Stimulated activated CD4-positive, alpha-beta T cell treated with anti-CD3 and anti-CD28 coated beads, TNF-alpha, amount 100 ng/mL, for 4 hours (primary cell): ENCODE results near the gene BIRC3.
A peak's percentile ranks its signal among the peaks of the same experiment; 100 is the strongest.
"Not testable (repeated sequence)": the region's sequence is repeated elsewhere in the genome, so short reads cannot be mapped to it uniquely, and the experiment has no call there.

Experiments used
- DNase-seq, 3 experiments: peaks; one replicate each; pipeline ENCODE4 v3.0.0-alpha.2; 2020; ENCODE audit warnings: low read depth in 3 of 3

BIRC3 gene

GRCh38 chr11:102295045-102295444, 22.2 kb upstream of the BIRC3 start:
- DNase-seq, result no peak

- not testable (repeated sequence) for DNase-seq
Observed at GRCh38 chr11:102296757-102297156, 20.5 kb upstream of the BIRC3 start.

GRCh38 chr11:102300837-102301236, 16.4 kb upstream of the BIRC3 start:
- not testable (repeated sequence) for DNase-seq

GRCh38 chr11:102302241-102302640, 15.0 kb upstream of the BIRC3 start:
- no peak for DNase-seq

- no peak for DNase-seq
Observed at GRCh38 chr11:102304686-102305085, 12.6 kb upstream of the BIRC3 start.

- no peak for DNase-seq
Observed at GRCh38 chr11:102305352-102306047, 11.8 kb upstream of the BIRC3 start.

GRCh38 chr11:102306048-102306597, 11.2 kb upstream of the BIRC3 start:
- no peak for DNase-seq

GRCh38 chr11:102306817-102307726, 10.2 kb upstream of the BIRC3 start:
- DNase-seq, result no peak

- no peak for DNase-seq
Observed at GRCh38 chr11:102307727-102308038, 9.6 kb upstream of the BIRC3 start.

GRCh38 chr11:102309621-102310541, 7.4 kb upstream of the BIRC3 start:
- no peak for DNase-seq

GRCh38 chr11:102312667-102313066, 4.6 kb upstream of the BIRC3 start:
- no peak for DNase-seq

- no peak for DNase-seq
Observed at GRCh38 chr11:102313238-102313940, 3.9 kb upstream of the BIRC3 start.

GRCh38 chr11:102314784-102315183, 2.5 kb upstream of the BIRC3 start:
- DNase-seq, result no peak

- DNase-seq, result no peak
Observed at GRCh38 chr11:102316346-102316904, 859 bp upstream of the BIRC3 start.

GRCh38 chr11:102317768-102318103, 452 bp downstream of the BIRC3 start:
- DNase-seq, result no peak

GRCh38 chr11:102318469-102318868, 1.2 kb downstream of the BIRC3 start:
- DNase-seq, result peak; percentile 22 to 38 (median 29)

- no peak for DNase-seq
Observed at GRCh38 chr11:102319544-102319943, 2.3 kb downstream of the BIRC3 start.

- DNase-seq, result no peak
Observed at GRCh38 chr11:102320188-102320587, 2.9 kb downstream of the BIRC3 start.

GRCh38 chr11:102320679-102321078, 3.4 kb downstream of the BIRC3 start:
- DNase-seq, result no peak

- no peak for DNase-seq
Observed at GRCh38 chr11:102322560-102322959, 5.3 kb downstream of the BIRC3 start.
